Thoracic aorta (tissue), 2 donors: ENCODE results near the gene SUPT6H. TPM values are rescaled to one million over a fixed set of nuclear protein-coding genes. Genes with fewer than 3 reads are reported as not detected.

Experiments
- ATAC-seq: fragments of 150-250 bp; one replicate; pipeline ENCODE4 v1.8.0; 2017; ENCODE audit warnings: low read depth; ENCODE audit not compliant: insufficient number of reproducible peaks, low FRiP score
- DNase-seq: peaks from one replicate; pipeline ENCODE4 v3.0.0-alpha.2; 2020; ENCODE audit warnings: low spot score
- H3K27ac ChIP-seq, 2 donors: fragments of 200-600 bp; sonication (generic); 1 replicate in 1 of 2; 2 replicates in 1 of 2; pipeline ENCODE4 v1.5.1; 2016; ENCODE audit warnings: mild to moderate bottlenecking in 2 of 2, moderate library complexity in 2 of 2
- H3K27me3 ChIP-seq: fragments of 200-600 bp; sonication (generic); replicated peaks from 2 replicates; pipeline ENCODE4 v1.6.0; 2016; ENCODE audit warnings: mild to moderate bottlenecking; ENCODE audit not compliant: insufficient read depth
- H3K36me3 ChIP-seq: fragments of 200-600 bp; sonication (generic); one replicate; pipeline ENCODE4 v1.5.1; 2016
- H3K4me1 ChIP-seq, 2 donors: fragments of 200-600 bp; sonication (generic); 1 replicate in 1 of 2; 2 replicates in 1 of 2; pipeline versions ENCODE4 v1.5.1 to v1.6.0; 2016; ENCODE audit warnings: low read depth in 2 of 2, mild to moderate bottlenecking in 1 of 2; ENCODE audit not compliant: control insufficient read depth in 1 of 2
- H3K4me3 ChIP-seq: fragments of 200-600 bp; sonication (generic); 2 replicates; pipeline ENCODE4 v1.5.1; 2016; ENCODE audit warnings: mild to moderate bottlenecking
- H3K9me3 ChIP-seq: fragments of 200-600 bp; sonication (generic); 2 replicates; pipeline ENCODE4 v1.5.1; 2016
- total RNA-seq, 2 donors: library from RNA; depleted of rRNA; stranded (reverse); fragments of >200 nt; gene quantifications; one replicate each; pipeline versions ENCODE4 v1.1.0 to v1.2.3, GENCODE V29; 2016
- TF ChIP-seq, protein P1 (sequence below): fragments of 200-600 bp; sonication (generic); IDR thresholded peaks from one replicate; pipeline ENCODE4 v1.5.1; 2019; ENCODE audit warnings: antibody characterized with exemption

The SUPT6H gene
- total RNA-seq, 2 donors from 2014 or later: 45.6 to 133 TPM

DNA sequence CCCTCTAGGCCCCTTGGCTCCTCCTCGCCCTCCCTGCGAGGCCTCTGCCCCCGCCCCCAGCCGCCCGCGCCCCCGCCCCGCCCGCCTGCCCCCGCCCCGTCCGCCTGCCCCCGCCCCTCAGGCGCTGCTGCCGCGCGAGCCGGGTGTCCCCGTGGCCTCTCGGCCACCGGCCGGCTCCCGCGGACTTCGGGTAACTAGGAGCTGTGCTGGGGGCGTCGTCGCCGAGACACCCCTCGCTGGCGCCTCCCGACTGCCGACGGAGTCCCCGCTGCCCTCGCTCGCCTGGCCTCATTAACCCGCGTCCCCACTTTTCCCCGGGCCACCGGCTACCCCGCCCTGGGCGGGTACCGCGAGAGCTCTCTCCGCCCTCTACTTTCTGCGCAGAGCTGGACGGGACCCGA lies 64.2 kb downstream of the SUPT6H start, which contains the start of gene TLCD1:
Gene TLCD1 (minus strand): TSS at position 8 of the 401 bp plus-strand sequence. CDS start 136 bp downstream, outside the sequence.
- Histone ChIP-seq H3K4me1 (peaks cover 25 to 38% of the 10 kb centered on the region in 2 donors), H3K9me3 (no peaks in the 10 kb centered on the region), H3K36me3 (peaks cover 29% of the 10 kb centered on the region), H3K4me3 (peak within 1 kb of the TSS; percentile 74), H3K27ac (peak within 1 kb of the TSS; percentile 58 to 93), H3K27me3 (no peaks in the 10 kb centered on the region)
- DNase-seq: no peak
- TF ChIP-seq, protein P1, sequence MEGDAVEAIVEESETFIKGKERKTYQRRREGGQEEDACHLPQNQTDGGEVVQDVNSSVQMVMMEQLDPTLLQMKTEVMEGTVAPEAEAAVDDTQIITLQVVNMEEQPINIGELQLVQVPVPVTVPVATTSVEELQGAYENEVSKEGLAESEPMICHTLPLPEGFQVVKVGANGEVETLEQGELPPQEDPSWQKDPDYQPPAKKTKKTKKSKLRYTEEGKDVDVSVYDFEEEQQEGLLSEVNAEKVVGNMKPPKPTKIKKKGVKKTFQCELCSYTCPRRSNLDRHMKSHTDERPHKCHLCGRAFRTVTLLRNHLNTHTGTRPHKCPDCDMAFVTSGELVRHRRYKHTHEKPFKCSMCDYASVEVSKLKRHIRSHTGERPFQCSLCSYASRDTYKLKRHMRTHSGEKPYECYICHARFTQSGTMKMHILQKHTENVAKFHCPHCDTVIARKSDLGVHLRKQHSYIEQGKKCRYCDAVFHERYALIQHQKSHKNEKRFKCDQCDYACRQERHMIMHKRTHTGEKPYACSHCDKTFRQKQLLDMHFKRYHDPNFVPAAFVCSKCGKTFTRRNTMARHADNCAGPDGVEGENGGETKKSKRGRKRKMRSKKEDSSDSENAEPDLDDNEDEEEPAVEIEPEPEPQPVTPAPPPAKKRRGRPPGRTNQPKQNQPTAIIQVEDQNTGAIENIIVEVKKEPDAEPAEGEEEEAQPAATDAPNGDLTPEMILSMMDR: no peak
- ATAC-seq: peak; percentile 23

DNA sequence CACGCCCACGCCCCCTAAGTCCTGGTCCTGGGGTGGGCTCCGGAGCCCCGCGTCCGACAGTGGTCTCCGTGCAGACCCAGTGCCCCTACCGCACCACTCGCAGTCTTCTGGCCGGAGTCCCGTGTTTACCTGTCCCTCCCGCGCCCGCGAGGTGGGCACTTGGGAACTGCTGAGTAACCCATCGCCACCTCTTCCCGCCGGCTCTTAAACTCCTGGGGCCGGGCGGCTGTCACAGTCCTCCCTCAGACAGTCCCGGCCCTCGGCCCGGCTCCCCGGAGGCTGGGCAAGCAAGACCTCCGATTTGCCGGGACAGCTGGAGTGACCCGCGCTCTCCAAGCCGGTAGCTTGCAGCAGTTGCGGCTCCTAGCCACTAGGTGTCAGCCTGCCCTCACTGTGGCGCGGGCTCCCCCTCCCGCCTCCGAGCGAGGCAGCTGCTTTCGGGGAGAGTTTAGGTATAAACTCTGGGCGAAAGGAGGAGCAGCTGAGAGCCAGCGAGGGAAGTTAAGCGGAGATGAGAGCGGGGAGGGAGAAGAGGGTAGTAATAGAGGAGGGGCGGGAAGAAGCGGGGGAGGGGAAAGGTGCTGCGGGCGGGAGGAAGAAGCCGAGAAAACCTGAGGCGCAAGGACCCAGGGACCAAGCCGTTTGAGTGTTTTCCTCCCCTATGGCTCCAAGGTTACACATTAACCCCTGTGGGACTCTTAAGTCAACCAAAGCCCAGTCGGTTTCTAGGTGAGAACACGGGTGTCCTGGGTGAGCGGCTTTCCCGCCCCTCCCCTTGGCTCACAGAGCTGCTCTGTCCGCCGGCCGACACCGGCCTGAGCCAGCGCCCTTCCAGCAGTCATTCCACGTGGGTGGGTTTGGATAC lies 64.9 kb downstream of the SUPT6H start:
- peak overlapping the region; percentile 93 for H3K27ac ChIP-seq
- H3K9me3 ChIP-seq: no peaks in the 10 kb centered on the region
- H3K36me3 ChIP-seq: peaks cover 27% of the 10 kb centered on the region
- H3K27me3 ChIP-seq: no peaks in the 10 kb centered on the region
- ATAC-seq (peak; percentile 72), DNase-seq (no peak)
- H3K4me1 ChIP-seq: peaks cover 19 to 32% of the 10 kb centered on the region in 2 donors
- TF ChIP-seq, protein P1: peak; percentile 100
- peak overlapping the region; percentile 74 for H3K4me3 ChIP-seq

DNA sequence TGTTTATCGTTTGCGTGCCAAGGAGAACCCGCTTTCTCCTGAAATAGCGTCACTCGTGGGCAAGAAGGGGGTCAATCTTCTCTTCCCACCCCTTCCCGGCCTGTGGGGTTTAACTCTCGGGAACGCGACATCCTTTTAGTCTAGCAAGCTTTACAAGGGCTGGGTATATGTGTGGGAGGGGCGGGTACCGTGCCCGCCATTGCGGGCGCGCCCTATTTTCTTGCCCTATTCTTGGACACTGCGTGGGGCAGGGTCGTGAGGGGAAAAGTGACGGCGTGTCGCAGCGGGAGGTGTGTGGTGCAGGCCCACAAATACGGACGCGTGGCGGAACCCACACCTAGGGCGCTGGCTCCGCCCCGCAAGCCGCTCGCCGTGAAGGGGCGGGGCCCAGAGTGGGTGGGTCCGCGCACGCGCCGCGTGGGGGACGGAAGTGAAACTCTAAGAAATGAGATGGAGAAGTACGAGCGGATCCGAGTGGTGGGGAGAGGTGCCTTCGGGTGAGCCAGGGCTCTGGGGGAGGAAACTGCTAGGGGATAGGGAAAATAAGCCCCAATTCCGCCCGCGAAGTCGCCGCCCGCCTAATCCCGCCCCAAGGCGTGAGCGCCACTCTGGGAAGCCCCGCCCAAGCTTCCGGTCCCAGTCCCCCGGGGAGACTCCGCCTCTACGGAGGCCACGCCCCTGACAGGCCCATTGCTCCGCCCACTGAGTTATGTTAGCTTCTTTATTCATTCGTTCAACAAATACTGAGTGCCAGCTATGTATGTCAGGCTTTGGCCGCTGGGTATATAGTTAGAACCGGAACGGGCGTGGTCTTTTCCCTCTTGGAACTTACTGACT lies 66.6 kb downstream of the SUPT6H start, which contains the start of gene NEK8:
Gene NEK8 (plus strand): TSS at position 425 of the 837 bp plus-strand sequence. CDS start 26 bp downstream, at position 451.
- Histone ChIP-seq H3K27ac (peak within 1 kb of the TSS; percentile 93), H3K4me3 (peak within 1 kb of the TSS; percentile 74), H3K9me3 (no peaks in the 10 kb centered on the region), H3K4me1 (peaks cover 19 to 21% of the 10 kb centered on the region in 2 donors), H3K27me3 (no peaks in the 10 kb centered on the region), H3K36me3 (peaks cover 11% of the 10 kb centered on the region)
- ATAC-seq (peak; percentile 72), DNase-seq (peak; percentile 93)
- TF ChIP-seq, protein P1: no peak

DNA sequence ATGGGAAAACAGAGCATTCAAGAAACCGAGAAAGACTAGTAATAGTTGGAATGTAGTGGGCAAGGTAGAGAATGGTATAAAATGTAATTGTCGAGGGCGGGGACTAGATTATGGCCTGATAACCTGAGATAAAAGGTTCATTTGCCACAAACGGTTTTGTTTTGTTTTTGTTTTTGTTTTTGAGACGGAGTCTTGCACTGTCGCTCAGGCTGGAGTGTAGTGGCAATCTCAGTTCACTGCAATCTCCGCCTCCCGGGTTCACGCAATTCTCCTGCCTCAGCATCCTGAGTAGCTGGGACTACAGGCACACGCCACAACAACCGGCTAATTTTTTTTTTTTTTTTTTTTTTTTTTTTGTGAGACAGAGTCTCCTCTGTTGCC lies 67.9 kb downstream of the SUPT6H start:
- TF ChIP-seq, protein P1: no peak
- H3K4me1 ChIP-seq: peaks cover 19 to 20% of the 10 kb centered on the region in 2 donors
- H3K4me3 ChIP-seq: no peak overlapping the region
- DNase-seq (no peak), ATAC-seq (no peak)
- H3K27ac ChIP-seq: no peak overlapping the region
- H3K27me3 ChIP-seq: no peaks in the 10 kb centered on the region
- H3K9me3 ChIP-seq: no peaks in the 10 kb centered on the region
- H3K36me3 ChIP-seq: no peaks in the 10 kb centered on the region

DNA sequence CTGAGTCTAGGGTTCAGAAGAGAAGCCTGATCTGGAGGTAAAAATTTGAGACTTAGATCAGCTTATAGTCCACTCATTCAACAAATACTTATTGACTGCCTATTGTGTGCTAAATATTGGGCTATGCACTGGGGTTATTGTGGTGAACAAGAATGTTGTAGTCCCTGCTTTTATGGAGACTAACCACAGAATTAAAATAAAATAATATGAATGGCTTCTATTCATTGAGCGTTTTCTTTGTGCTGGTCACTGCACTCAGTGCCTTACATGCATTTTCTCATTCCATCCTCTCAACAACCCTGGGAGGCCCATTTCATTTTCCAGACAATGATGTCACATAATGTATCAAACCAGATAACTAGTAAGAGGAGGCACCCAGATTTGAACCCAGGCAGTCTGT lies 71.3 kb downstream of the SUPT6H start:
- Histone ChIP-seq H3K4me3 (no peak overlapping the region), H3K9me3 (no peaks in the 10 kb centered on the region), H3K36me3 (no peaks in the 10 kb centered on the region), H3K27ac (no peak overlapping the region), H3K27me3 (no peaks in the 10 kb centered on the region), H3K4me1 (peaks cover 0 to 3% of the 10 kb centered on the region in 2 donors)
- ATAC-seq (no peak), DNase-seq (no peak)
- TF ChIP-seq, protein P1: no peak
